ENCODE results near the gene SWAP70.

DNA sequence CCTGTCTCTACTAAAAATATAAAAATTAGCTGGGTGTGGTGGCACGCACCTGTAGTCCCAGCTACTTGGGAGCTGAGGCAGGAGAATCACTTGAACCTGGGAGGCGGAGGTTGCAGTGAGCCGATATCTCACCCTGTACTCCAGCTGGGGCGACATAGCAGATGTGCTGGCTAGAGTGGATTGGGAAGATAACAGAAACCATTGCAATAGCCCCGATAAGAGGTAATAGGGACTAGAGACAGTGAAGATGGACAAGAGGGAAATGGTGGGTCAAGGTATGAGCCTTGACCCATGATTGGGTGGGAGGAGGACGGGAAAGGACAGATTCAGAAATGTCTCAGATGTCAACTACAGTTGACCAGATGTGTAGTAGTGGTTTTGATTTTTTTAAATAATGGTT lies 6.1 kb downstream of the SWAP70 start:
- TF ChIP-seq CTCF (conservative IDR thresholded peaks at IDR 0.05 in 1 of 2, IDR thresholded peaks at IDR 0.05 in 1 of 2; ENCODE audit: extremely low read depth in 1 of 2, insufficient read depth in 1 of 2, low read depth in 1 of 2, low read length in 2 of 2) (no peak), EZH2 (IDR thresholded peaks at IDR 0.05; ENCODE audit: borderline replicate concordance, low read length) (no peak)

Measured in mammary epithelial cell (primary cell).